PC-9 (cell line): ENCODE measurements around the gene IL11. TPM values are rescaled to one million over a fixed set of nuclear protein-coding genes. Genes with fewer than 3 reads are reported as not detected.
A peak's percentile ranks its signal among the peaks of the same experiment; 100 is the strongest.

Source experiments
- BruUV-seq: library from RNA; stranded (reverse); fragments of 400-500 nt; replicated peaks from 2 replicates; lab custom pipeline; 2021; lab: Mats Ljungman, UMichigan
- CTCF ChIA-PET: fragments of 300-600 bp; sonication (Branson Sonifier 250); formaldehyde crosslinking; loops from one replicate; lab custom pipeline; 2022; ENCODE audit warnings: antibody characterized with exemption; lab: Charles Lee
- POLR2A ChIA-PET: fragments of 300-600 bp; sonication (Branson Sonifier 250); formaldehyde crosslinking; loops from one replicate; lab custom pipeline; 2022; ENCODE audit warnings: antibody characterized with exemption; ENCODE audit not compliant: unreplicated experiment; lab: Charles Lee
- DNase-seq, 2 experiments: peaks; one replicate each; pipeline versions ENCODE4 v3.0.0 to v3.0.0-alpha.2; 2015 to 2022; ENCODE audit warnings: mixed read lengths in 1 of 2
- H2AFZ ChIP-seq: fragments of 200-600 bp; sonication (generic); 2 replicates; pipeline ENCODE4 v1.8.1; 2017; ENCODE audit warnings: antibody characterized with exemption
- H3F3A ChIP-seq: fragments of 200-600 bp; sonication (generic); 2 replicates; pipeline ENCODE4 v1.8.1; 2017; ENCODE audit warnings: antibody characterized with exemption, mild to moderate bottlenecking, low read depth; ENCODE audit not compliant: insufficient read depth
- H3K27ac ChIP-seq: fragments of 200-600 bp; sonication (generic); 2 replicates; pipeline ENCODE4 v1.6.1; 2016; ENCODE audit warnings: mixed run types
- H3K27me3 ChIP-seq: fragments of 200-600 bp; sonication (generic); 2 replicates; pipeline ENCODE4 v1.6.1; 2016; ENCODE audit warnings: low read depth, mixed run types; ENCODE audit not compliant: insufficient read depth
- H3K36me3 ChIP-seq: fragments of 200-600 bp; sonication (generic); 2 replicates; pipeline ENCODE4 v1.6.1; 2016; ENCODE audit warnings: low read depth, mixed run types
- H3K4me1 ChIP-seq: fragments of 200-600 bp; sonication (generic); replicated peaks from 2 replicates; pipeline ENCODE4 v1.6.1; 2016; ENCODE audit warnings: mixed run types; ENCODE audit not compliant: insufficient read depth
- H3K4me2 ChIP-seq: fragments of 200-600 bp; sonication (generic); 2 replicates; pipeline ENCODE4 v1.6.1; 2017; ENCODE audit warnings: mixed run types
- H3K4me3 ChIP-seq: fragments of 200-600 bp; sonication (generic); 2 replicates; pipeline ENCODE4 v1.6.1; 2016; ENCODE audit warnings: mixed run types
- H3K79me2 ChIP-seq: fragments of 200-600 bp; sonication (generic); 2 replicates; pipeline ENCODE4 v1.6.1; 2017; ENCODE audit warnings: low read depth, mixed run types
- H3K9me2 ChIP-seq: fragments of 200-600 bp; sonication (generic); 2 replicates; pipeline ENCODE4 v1.8.1; 2017; ENCODE audit warnings: mild to moderate bottlenecking; ENCODE audit not compliant: insufficient read depth
- H3K9me3 ChIP-seq: fragments of 200-600 bp; sonication (generic); 2 replicates; pipeline ENCODE4 v1.8.1; 2016; ENCODE audit warnings: low read depth; ENCODE audit not compliant: insufficient read depth
- H4K20me1 ChIP-seq: fragments of 200-600 bp; sonication (generic); 2 replicates; pipeline ENCODE4 v1.8.1; 2017; ENCODE audit not compliant: insufficient read depth
- CTCF ChIP-seq: fragments of 200-600 bp; sonication (generic); conservative IDR thresholded peaks from 2 replicates; pipeline ENCODE4 v1.6.1; 2017; ENCODE audit warnings: mixed run types, antibody characterized with exemption, mild to moderate bottlenecking, moderate library complexity
- EZH2 ChIP-seq: fragments of 200-600 bp; sonication (generic); IDR thresholded peaks from 2 replicates; pipeline ENCODE4 v1.8.0; 2017; ENCODE audit warnings: antibody characterized with exemption, low read depth
- intact Hi-C: fragments of 100-400 bp; cut with micrococcal nuclease; formaldehyde crosslinking; loops from one replicate; pipeline ENCODE4 v1.10.0; 2022; ENCODE audit not compliant: unreplicated experiment
- total RNA-seq: library from RNA; stranded (reverse); gene quantifications from 2 replicates; pipeline ENCODE4 v1.2.3, GENCODE V29; 2021

The IL11 gene
- total RNA-seq, 1 experiment from 2014 or later = 4.1 TPM

- Histone ChIP-seq H3K4me3 (no peak overlapping the region), H3K4me1 (peaks cover 23% of the 10 kb centered on the region), H3K36me3 (0 out of 2 replicates have a peak, but pooled peaks cover 5% of the 10 kb centered on the region), H2AFZ (no peak overlapping the region), H3K4me2 (no peak overlapping the region), H3K9me3 (no peaks in the 10 kb centered on the region), H4K20me1 (peaks cover 19% of the 10 kb centered on the region), H3K9me2 (no peaks in the 10 kb centered on the region), H3K27me3 (no peaks in the 10 kb centered on the region), H3K27ac (no peak overlapping the region), H3K79me2 (peaks cover 18% of the 10 kb centered on the region), H3F3A (peaks cover 4% of the 10 kb centered on the region; the same call in 1 of the 2 replicates)
- ChIA-PET POLR2A (interaction anchor here (0.6 kb wide), 5 partner anchors 12 to 1209 kb away, joined by 3 to 7 read pairs (median 5); no protein-coding TSS in a partner anchor), CTCF (interaction anchor here (0.6 kb wide), 1 partner anchor 9 kb away, joined by 4 read pairs; the partner anchor contains the start of gene COX6B2)
- intact Hi-C loops = no loop called here
- no TSS peak for BruUV-seq
- DNase-seq = peak in 1 of 2 experiments; percentile 33
- no peak for TF ChIP-seq CTCF
- TF ChIP-seq EZH2 = no peak
These were observed 25.0 kb downstream of the IL11 start for GRCh38 chr19:55345101-55345817.

- H3K4me1 ChIP-seq = peaks cover 16% of the 10 kb centered on the region
- H2AFZ ChIP-seq = no peak overlapping the region
- H4K20me1 ChIP-seq = peaks cover 19% of the 10 kb centered on the region
- H3F3A ChIP-seq = peaks cover 4% of the 10 kb centered on the region; the same call in 1 of the 2 replicates
- H3K9me2 ChIP-seq = no peaks in the 10 kb centered on the region
- ChIA-PET CTCF (no interaction called here), POLR2A (interaction anchor here (0.5 to 0.6 kb wide), 2 partner anchors 43 to 280 kb away, joined by 3 to 4 read pairs; partner anchors contain the start of gene ZNF784)
- intact Hi-C loops = no loop called here
- H3K4me2 ChIP-seq = no peak overlapping the region
- BruUV-seq = no TSS peak
- TF ChIP-seq EZH2 (no peak), CTCF (no peak)
- H3K79me2 ChIP-seq = peaks cover 22% of the 10 kb centered on the region
- DNase-seq = peak in 1 of 2 experiments; percentile 12
- no peaks in the 10 kb centered on the region for H3K9me3 ChIP-seq
- H3K4me3 ChIP-seq = no peak overlapping the region
- no peaks in the 10 kb centered on the region for H3K27me3 ChIP-seq
- no peak overlapping the region for H3K27ac ChIP-seq
- H3K36me3 ChIP-seq = 0 out of 2 replicates have a peak, but pooled peaks cover 5% of the 10 kb centered on the region
These were observed 25.8 kb downstream of the IL11 start for GRCh38 chr19:55344444-55344843.

GRCh38 chr19:55341595-55342531 lies 28.4 kb downstream of the IL11 start:
- Histone ChIP-seq H3K36me3 (0 out of 2 replicates have a peak, but pooled peaks cover 5% of the 10 kb centered on the region), H3K27me3 (no peaks in the 10 kb centered on the region), H3K9me3 (no peaks in the 10 kb centered on the region), H2AFZ (no peak overlapping the region), H3K9me2 (no peaks in the 10 kb centered on the region), H3K4me2 (peak overlapping the region; percentile 99), H3F3A (peaks cover 22% of the 10 kb centered on the region; the same call in 1 of the 2 replicates), H3K4me3 (peak overlapping the region; percentile 86; the same call in 1 of the 2 replicates), H3K4me1 (peaks cover 24% of the 10 kb centered on the region), H3K79me2 (peaks cover 22% of the 10 kb centered on the region), H3K27ac (no peak overlapping the region), H4K20me1 (peaks cover 19% of the 10 kb centered on the region)
- intact Hi-C loops = no loop called here
- no peak for DNase-seq
- CTCF ChIA-PET = interaction anchor here (0.5 to 1.4 kb wide), 2 partner anchors 43 to 977 kb away, joined by 3 to 4 read pairs; partner anchors contain the start of gene TMEM238
- TF ChIP-seq EZH2 (no peak), CTCF (no peak)
- TSS peak; percentile 22 for BruUV-seq
- POLR2A ChIA-PET = interaction anchor here (0.5 to 0.7 kb wide), 2 partner anchors 105 to 224 kb away, joined by 3 to 16 read pairs; partner anchors contain the start of gene PPP1R12C
